Endodermal cell (in vitro differentiated cells): Measurements from ENCODE around the gene ADI1. TPM values are rescaled to one million over a fixed set of nuclear protein-coding genes. Genes with fewer than 3 reads are reported as not detected.
"Not testable (repeated sequence)": the region's sequence is repeated elsewhere in the genome, so short reads cannot be mapped to it uniquely, and the experiment has no call there.

ENCODE experiments used
- DNase-seq: peaks from one replicate; pipeline ENCODE4 v3.0.0-alpha.2; 2017
- H3K27ac ChIP-seq: 2 replicates; pipeline ENCODE4 v1.5.1; 2013; ENCODE audit warnings: mild to moderate bottlenecking, low read depth, low read length, moderate library complexity
- H3K27me3 ChIP-seq: 2 replicates; pipeline ENCODE4 v1.6.1; 2013; ENCODE audit warnings: mild to moderate bottlenecking, low read length, moderate library complexity; ENCODE audit not compliant: insufficient read depth, control insufficient read depth, poor library complexity, severe bottlenecking
- H3K36me3 ChIP-seq: 2 replicates; pipeline ENCODE4 v1.7.0; 2013; ENCODE audit warnings: mild to moderate bottlenecking, low read length, moderate library complexity; ENCODE audit not compliant: control insufficient read depth, insufficient read depth
- H3K4me1 ChIP-seq: one replicate; pipeline ENCODE4 v1.7.0; 2013; ENCODE audit warnings: low read length; ENCODE audit not compliant: control insufficient read depth, insufficient read depth
- H3K4me3 ChIP-seq: 2 replicates; pipeline ENCODE4 v1.5.1; 2013; ENCODE audit warnings: mild to moderate bottlenecking, low read length, moderate library complexity
- H3K9ac ChIP-seq: 2 replicates; pipeline ENCODE4 v1.6.1; 2013; ENCODE audit warnings: mild to moderate bottlenecking, low read length, moderate library complexity; ENCODE audit not compliant: poor library complexity, severe bottlenecking; ENCODE audit errors: extremely low read depth
- H3K9me3 ChIP-seq: 2 replicates; pipeline ENCODE4 v1.6.1; 2013; ENCODE audit warnings: mild to moderate bottlenecking, low read length, moderate library complexity; ENCODE audit not compliant: control insufficient read depth
- H3K27ac Mint-ChIP-seq: 2 replicates; pipeline ENCODE4 v1.8.0; 2020; ENCODE audit warnings: mixed read lengths
- H3K27me3 Mint-ChIP-seq: 2 replicates; pipeline ENCODE4 v1.8.0; 2021; ENCODE audit warnings: mild to moderate bottlenecking, mixed read lengths; ENCODE audit not compliant: insufficient read depth
- H3K36me3 Mint-ChIP-seq: 2 replicates; pipeline ENCODE4 v1.8.0; 2020; ENCODE audit warnings: low read depth, mixed read lengths
- H3K4me1 Mint-ChIP-seq: 2 replicates; pipeline ENCODE4 v1.8.0; 2020; ENCODE audit warnings: mixed read lengths
- H3K4me3 Mint-ChIP-seq: 2 replicates; pipeline ENCODE4 v1.8.0; 2020; ENCODE audit warnings: mild to moderate bottlenecking, moderate library complexity, mixed read lengths
- H3K9me3 Mint-ChIP-seq: 2 replicates; pipeline ENCODE4 v1.8.0; 2020; ENCODE audit warnings: mild to moderate bottlenecking, mixed read lengths
- WGBS, 2 experiments: methylation state at CpG; one replicate each; pipeline versions ENCODE4 v1.1.5 to v1.1.7; 2013; ENCODE audit warnings: missing lambda C conversion rate in 2 of 2, mixed read lengths in 1 of 2; ENCODE audit not compliant: insufficient coverage in 1 of 2, insufficient read length in 1 of 2; 5-methylcytosine and 5-hydroxymethylcytosine counted together
- total RNA-seq, 2 donors: library from RNA; stranded (reverse); fragmentation: NEBNext Ultra II Directional in 1 of 2; extraction: Animal tissue kit (Norgen Biotek cat#: 25700) in 1 of 2; gene quantifications; 2 replicates in 1 of 2; 3 replicates in 1 of 2; pipeline ENCODE4 v1.2.1, GENCODE V29; 2021
- TF ChIP-seq, protein P1 (sequence below): fragments of 200-600 bp; sonication (generic); conservative IDR thresholded peaks from 2 replicates; pipeline ENCODE4 v1.5.0; 2021; ENCODE audit warnings: antibody characterized with exemption, mild to moderate bottlenecking

ADI1 gene
- total RNA-seq, 2 donors from 2014 or later, result 27.1 to 40.1 TPM

DNA sequence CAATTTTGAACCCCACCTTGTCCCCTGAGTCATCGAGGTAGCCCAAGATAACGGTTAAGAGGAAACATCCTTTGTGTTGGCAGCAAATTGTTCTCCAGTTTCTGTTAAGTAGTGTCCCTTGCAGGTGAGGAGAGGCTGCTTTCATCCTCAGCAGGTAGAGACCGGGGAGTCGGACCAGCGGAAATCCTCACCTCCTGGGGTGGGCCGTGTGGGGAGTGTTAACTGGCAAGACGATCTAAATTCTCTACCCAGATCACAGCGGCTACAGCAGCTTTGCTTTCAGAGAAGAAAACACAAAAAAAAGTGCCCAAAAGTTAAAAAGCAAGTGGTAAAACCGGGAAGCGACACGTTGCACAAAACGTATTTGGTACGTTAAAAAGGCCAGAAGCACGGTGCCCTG, 63.2 kb downstream of the ADI1 start:
- TF ChIP-seq, protein P1, sequence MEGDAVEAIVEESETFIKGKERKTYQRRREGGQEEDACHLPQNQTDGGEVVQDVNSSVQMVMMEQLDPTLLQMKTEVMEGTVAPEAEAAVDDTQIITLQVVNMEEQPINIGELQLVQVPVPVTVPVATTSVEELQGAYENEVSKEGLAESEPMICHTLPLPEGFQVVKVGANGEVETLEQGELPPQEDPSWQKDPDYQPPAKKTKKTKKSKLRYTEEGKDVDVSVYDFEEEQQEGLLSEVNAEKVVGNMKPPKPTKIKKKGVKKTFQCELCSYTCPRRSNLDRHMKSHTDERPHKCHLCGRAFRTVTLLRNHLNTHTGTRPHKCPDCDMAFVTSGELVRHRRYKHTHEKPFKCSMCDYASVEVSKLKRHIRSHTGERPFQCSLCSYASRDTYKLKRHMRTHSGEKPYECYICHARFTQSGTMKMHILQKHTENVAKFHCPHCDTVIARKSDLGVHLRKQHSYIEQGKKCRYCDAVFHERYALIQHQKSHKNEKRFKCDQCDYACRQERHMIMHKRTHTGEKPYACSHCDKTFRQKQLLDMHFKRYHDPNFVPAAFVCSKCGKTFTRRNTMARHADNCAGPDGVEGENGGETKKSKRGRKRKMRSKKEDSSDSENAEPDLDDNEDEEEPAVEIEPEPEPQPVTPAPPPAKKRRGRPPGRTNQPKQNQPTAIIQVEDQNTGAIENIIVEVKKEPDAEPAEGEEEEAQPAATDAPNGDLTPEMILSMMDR, result no peak
- no peaks in the 10 kb centered on the region for H3K4me1 ChIP-seq
- H3K9me3 Mint-ChIP-seq, result no peaks in the 10 kb centered on the region
- H3K4me3 Mint-ChIP-seq, result no peak overlapping the region
- no peaks in the 10 kb centered on the region for H3K9me3 ChIP-seq
- 95 to 96% methylated on average over 10 to 14 of the region's 14 CpGs for WGBS, 2 experiments
- H3K27ac ChIP-seq, result no peak overlapping the region
- H3K36me3 ChIP-seq, result peaks cover 24% of the 10 kb centered on the region
- no peak for DNase-seq
- H3K4me1 Mint-ChIP-seq, result no peaks in the 10 kb centered on the region
- H3K27me3 ChIP-seq, result no peaks in the 10 kb centered on the region
- H3K4me3 ChIP-seq, result no peak overlapping the region
- H3K9ac ChIP-seq, result no peak overlapping the region
- peaks cover 35% of the 10 kb centered on the region for H3K36me3 Mint-ChIP-seq
- no peak overlapping the region for H3K27ac Mint-ChIP-seq
- H3K27me3 Mint-ChIP-seq, result no peaks in the 10 kb centered on the region

DNA sequence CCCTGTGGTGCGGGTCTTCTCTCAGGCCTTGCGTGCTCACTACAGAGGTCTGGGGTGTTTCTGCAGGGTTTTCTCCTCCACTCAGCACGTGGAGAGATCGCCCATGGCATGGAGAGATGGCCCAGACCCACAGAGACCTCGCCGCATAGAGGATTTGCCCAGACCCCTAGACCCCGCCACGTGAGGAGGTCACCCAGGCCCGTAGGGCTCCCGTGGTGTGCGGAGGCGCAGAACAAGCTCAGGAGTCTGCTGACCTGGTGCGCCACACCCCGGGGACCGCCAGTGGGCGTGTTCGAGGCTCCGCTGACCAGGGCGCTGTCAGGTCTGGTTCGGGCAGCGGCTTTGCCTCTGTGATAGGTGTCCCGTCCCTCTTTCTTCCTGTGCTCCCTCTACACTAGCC, 64.5 kb downstream of the ADI1 start:
- Histone ChIP-seq H3K4me1 (no peaks in the 10 kb centered on the region), H3K9ac (no peak overlapping the region), H3K9me3 (no peaks in the 10 kb centered on the region), H3K4me3 (no peak overlapping the region), H3K27ac (no peak overlapping the region), H3K36me3 (peaks cover 24% of the 10 kb centered on the region), H3K27me3 (no peaks in the 10 kb centered on the region)
- Mint-ChIP-seq H3K4me1 (no peaks in the 10 kb centered on the region), H3K4me3 (no peak overlapping the region), H3K9me3 (no peaks in the 10 kb centered on the region), H3K27ac (no peak overlapping the region), H3K36me3 (peaks cover 44% of the 10 kb centered on the region), H3K27me3 (no peaks in the 10 kb centered on the region)
- 96 to 97% methylated on average over 18 to 22 of the region's 22 CpGs for WGBS, 2 experiments
- peak; percentile 53 for DNase-seq
- TF ChIP-seq, protein P1, result no peak

DNA sequence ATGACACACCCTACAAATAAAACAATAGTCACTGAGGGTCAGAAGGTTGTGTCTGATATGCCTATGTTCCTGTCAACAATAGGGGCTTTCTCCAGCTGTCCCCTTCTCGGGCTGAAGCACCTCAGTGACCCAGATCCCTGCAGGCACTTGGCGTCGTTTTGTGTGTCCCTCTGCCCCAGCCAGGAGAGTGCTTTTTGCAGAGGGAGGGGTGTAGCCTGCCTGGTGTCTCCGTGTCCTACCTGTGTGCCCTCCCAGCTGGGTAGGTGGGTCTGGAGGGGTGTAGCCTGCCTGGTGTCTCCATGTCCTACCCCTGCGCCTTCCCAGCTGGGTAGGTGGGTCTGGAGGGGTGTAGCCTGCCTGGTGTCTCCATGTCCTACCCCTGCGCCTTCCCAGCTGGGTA, 65.3 kb downstream of the ADI1 start:
- 90 to 100% methylated on average over 1 to 6 of the region's 6 CpGs for WGBS, 2 experiments
- H3K9me3 ChIP-seq, H3K4me3 Mint-ChIP-seq, H3K27me3 Mint-ChIP-seq, H3K4me1 Mint-ChIP-seq, DNase-seq, H3K9ac ChIP-seq, H3K27me3 ChIP-seq, H3K4me3 ChIP-seq, H3K27ac ChIP-seq, H3K9me3 Mint-ChIP-seq, H3K4me1 ChIP-seq, H3K27ac Mint-ChIP-seq: not testable (repeated sequence)
- H3K36me3 Mint-ChIP-seq, result peaks cover 50% of the 10 kb centered on the region
- H3K36me3 ChIP-seq, result peaks cover 23% of the 10 kb centered on the region
